GM23338 (cell line): Measurements from ENCODE around the gene CHRNA3. TPM values are rescaled to one million over a fixed set of nuclear protein-coding genes. Genes with fewer than 3 reads are reported as not detected.

ENCODE experiments used
- ATAC-seq: fragments of 200-7000 bp; cut with Tn5 transposase; 3 replicates; pipeline ENCODE4 v1.9.1; 2020
- DNase-seq: peaks from one replicate; pipeline ENCODE4 v3.0.0-alpha.2; 2015; ENCODE audit warnings: low spot score
- H2AFZ ChIP-seq: fragments of 200-600 bp; sonication (generic); 2 replicates; pipeline ENCODE4 v1.8.0; 2016; ENCODE audit warnings: antibody characterized with exemption, mild to moderate bottlenecking, moderate library complexity
- H3F3A ChIP-seq: fragments of 200-600 bp; sonication (generic); replicated peaks from 2 replicates; pipeline ENCODE4 v1.8.0; 2017; ENCODE audit warnings: antibody characterized with exemption, mixed run types, low read depth
- H3K27ac ChIP-seq: fragments of 200-600 bp; sonication (generic); 2 replicates; pipeline ENCODE4 v1.6.1; 2016; ENCODE audit warnings: low read depth
- H3K27me3 ChIP-seq: fragments of 200-600 bp; sonication (generic); 2 replicates; pipeline ENCODE4 v1.8.0; 2016; ENCODE audit warnings: mild to moderate bottlenecking, mixed run types, moderate library complexity; ENCODE audit not compliant: insufficient read depth
- H3K36me3 ChIP-seq: fragments of 200-600 bp; sonication (generic); 2 replicates; pipeline ENCODE4 v1.8.0; 2016; ENCODE audit warnings: mild to moderate bottlenecking; ENCODE audit not compliant: insufficient read depth
- H3K4me1 ChIP-seq: fragments of 200-600 bp; sonication (generic); 2 replicates; pipeline ENCODE4 v1.8.0; 2016; ENCODE audit warnings: mild to moderate bottlenecking, moderate library complexity; ENCODE audit not compliant: insufficient read depth
- H3K4me2 ChIP-seq: fragments of 200-600 bp; sonication (generic); 2 replicates; pipeline ENCODE4 v1.7.1; 2017; ENCODE audit warnings: mixed run types
- H3K4me3 ChIP-seq: fragments of 200-600 bp; sonication (generic); 2 replicates; pipeline ENCODE4 v1.6.1; 2016; ENCODE audit warnings: mixed run types
- H3K79me2 ChIP-seq: fragments of 200-600 bp; sonication (generic); replicated peaks from 2 replicates; pipeline ENCODE4 v1.8.0; 2017; ENCODE audit warnings: mild to moderate bottlenecking; ENCODE audit not compliant: insufficient read depth
- H3K9me2 ChIP-seq: fragments of 200-600 bp; sonication (generic); 2 replicates; pipeline ENCODE4 v1.8.0; 2017; ENCODE audit not compliant: insufficient read depth
- H4K20me1 ChIP-seq: fragments of 200-600 bp; sonication (generic); replicated peaks from 2 replicates; pipeline ENCODE4 v1.8.0; 2017; ENCODE audit warnings: mild to moderate bottlenecking; ENCODE audit not compliant: insufficient read depth
- H3K27ac Mint-ChIP-seq: 2 replicates; pipeline ENCODE4 v1.8.0; 2020; ENCODE audit warnings: inconsistent platforms, mild to moderate bottlenecking, moderate library complexity, mixed read lengths
- H3K27me3 Mint-ChIP-seq: 3 replicates; pipeline ENCODE4 v1.8.0; 2022; ENCODE audit warnings: low read depth, mild to moderate bottlenecking, moderate library complexity, mixed read lengths, inconsistent platforms; ENCODE audit not compliant: insufficient read depth, poor library complexity
- H3K36me3 Mint-ChIP-seq: 3 replicates; pipeline ENCODE4 v1.8.0; 2021; ENCODE audit warnings: low read depth, mild to moderate bottlenecking, inconsistent platforms, moderate library complexity, mixed read lengths
- H3K4me1 Mint-ChIP-seq: 3 replicates; pipeline ENCODE4 v1.8.0; 2020; ENCODE audit warnings: mild to moderate bottlenecking, inconsistent platforms, mixed read lengths
- H3K4me3 Mint-ChIP-seq: 3 replicates; pipeline ENCODE4 v1.8.0; 2021; ENCODE audit warnings: moderate library complexity, mild to moderate bottlenecking, inconsistent platforms, mixed read lengths
- H3K9me3 Mint-ChIP-seq: 3 replicates; pipeline ENCODE4 v1.8.0; 2020; ENCODE audit warnings: moderate library complexity, mild to moderate bottlenecking, inconsistent platforms, mixed read lengths
- CREB1 ChIP-seq: fragments of 250-450 bp; sonication (Bioruptor Pico); IDR thresholded peaks from 2 replicates; pipeline ENCODE4 v1.5.0; 2020; ENCODE audit warnings: low read depth, mild to moderate bottlenecking, moderate library complexity
- CTCF ChIP-seq, 2 experiments: fragments of 200-600 bp in 1 of 2; sonication (generic) in 1 of 2; conservative IDR thresholded peaks; 2 replicates each; pipeline versions ENCODE4 v1.5.1 to v1.6.1; 2016 to 2017; ENCODE audit warnings: antibody characterized with exemption in 2 of 2, low read depth in 2 of 2, mild to moderate bottlenecking in 2 of 2, moderate library complexity in 1 of 2
- EZH2phosphoT487 ChIP-seq: fragments of 200-600 bp; sonication (generic); IDR thresholded peaks from one replicate; pipeline ENCODE4 v1.8.1; 2018; ENCODE audit warnings: antibody characterized with exemption; ENCODE audit not compliant: unreplicated experiment
- JUNB ChIP-seq: IDR thresholded peaks from one replicate; pipeline ENCODE4 v1.6.1; 2016; ENCODE audit warnings: antibody characterized with exemption; ENCODE audit not compliant: unreplicated experiment
- NANOG ChIP-seq: IDR thresholded peaks from 2 replicates; pipeline ENCODE4 v1.6.1; 2016; ENCODE audit warnings: antibody characterized with exemption, borderline replicate concordance
- POLR2AphosphoS5 ChIP-seq: IDR thresholded peaks from 2 replicates; pipeline ENCODE4 v1.6.1; 2016; ENCODE audit warnings: antibody characterized with exemption, low read depth
- STAT1 ChIP-seq: IDR thresholded peaks from one replicate; pipeline ENCODE4 v1.6.1; 2016; ENCODE audit warnings: antibody characterized with exemption; ENCODE audit not compliant: unreplicated experiment
- ZNF114 ChIP-seq: fragments of 250-450 bp; sonication (Bioruptor Pico); IDR thresholded peaks from 2 replicates; pipeline ENCODE4 v1.5.0; 2020; ENCODE audit warnings: mild to moderate bottlenecking, moderate library complexity
- ZNF331 ChIP-seq: fragments of 250-450 bp; sonication (Bioruptor Pico); IDR thresholded peaks from 2 replicates; pipeline ENCODE4 v1.5.0; 2020; ENCODE audit warnings: low read depth, mild to moderate bottlenecking, moderate library complexity
- polyA plus RNA-seq: library from polyadenylated mRNA; unstranded; fragments of >200 nt; fragmentation: Nextera tagmentation; extraction: Ambion mirVana; gene quantifications from 2 replicates; pipeline ENCODE4 v1.2.1, GENCODE V29; 2016
- total RNA-seq: library from RNA; depleted of rRNA; stranded (reverse); fragments of >200 nt; shearing (Covaris generic); gene quantifications from 2 replicates; pipeline ENCODE4 v1.2.3, GENCODE V29; 2014
- TF ChIP-seq, protein P1 (sequence below): IDR thresholded peaks from one replicate; pipeline ENCODE4 v1.6.1; 2018; ENCODE audit warnings: antibody characterized with exemption; ENCODE audit not compliant: unreplicated experiment
- TF ChIP-seq, protein P2 (sequence below): fragments of 250-450 bp; sonication (Bioruptor Pico); IDR thresholded peaks from 2 replicates; pipeline ENCODE4 v1.5.0; 2020; ENCODE audit warnings: mild to moderate bottlenecking, moderate library complexity

The CHRNA3 gene
- total and polyA plus RNA-seq, 2 experiments from 2014 or later = 2.9 to 3.5 TPM

GRCh38 chr15:78641102-78641748 is 20.4 kb upstream of the CHRNA3 start, which contains the start of gene CHRNB4:
CHRNB4 (minus strand) TSS chr15:78641210; CDS start chr15:78641133, 77 bp downstream.
- peaks cover 12% of the 10 kb centered on the region for H3K4me1 ChIP-seq
- ATAC-seq = peak; percentile 81
- TF ChIP-seq ZNF331 (CRISPR knock-in tag) (no peak), CREB1 (0 out of 2 replicates have a peak, but pooled peaks have one; percentile 39), EZH2phosphoT487 (no peak), ZNF114 (CRISPR knock-in tag) (peak; percentile 31; the same call in 1 of the 2 replicates), NANOG (no peak), JUNB (no peak), POLR2AphosphoS5 (peak; percentile 66), STAT1 (no peak), CTCF (conservative IDR thresholded peaks at IDR 0.05; ENCODE audit: low read depth in 2 of 2) (peak; percentile 37 to 69; a peak in 3 of 4 replicates)
- TF ChIP-seq, protein P1, sequence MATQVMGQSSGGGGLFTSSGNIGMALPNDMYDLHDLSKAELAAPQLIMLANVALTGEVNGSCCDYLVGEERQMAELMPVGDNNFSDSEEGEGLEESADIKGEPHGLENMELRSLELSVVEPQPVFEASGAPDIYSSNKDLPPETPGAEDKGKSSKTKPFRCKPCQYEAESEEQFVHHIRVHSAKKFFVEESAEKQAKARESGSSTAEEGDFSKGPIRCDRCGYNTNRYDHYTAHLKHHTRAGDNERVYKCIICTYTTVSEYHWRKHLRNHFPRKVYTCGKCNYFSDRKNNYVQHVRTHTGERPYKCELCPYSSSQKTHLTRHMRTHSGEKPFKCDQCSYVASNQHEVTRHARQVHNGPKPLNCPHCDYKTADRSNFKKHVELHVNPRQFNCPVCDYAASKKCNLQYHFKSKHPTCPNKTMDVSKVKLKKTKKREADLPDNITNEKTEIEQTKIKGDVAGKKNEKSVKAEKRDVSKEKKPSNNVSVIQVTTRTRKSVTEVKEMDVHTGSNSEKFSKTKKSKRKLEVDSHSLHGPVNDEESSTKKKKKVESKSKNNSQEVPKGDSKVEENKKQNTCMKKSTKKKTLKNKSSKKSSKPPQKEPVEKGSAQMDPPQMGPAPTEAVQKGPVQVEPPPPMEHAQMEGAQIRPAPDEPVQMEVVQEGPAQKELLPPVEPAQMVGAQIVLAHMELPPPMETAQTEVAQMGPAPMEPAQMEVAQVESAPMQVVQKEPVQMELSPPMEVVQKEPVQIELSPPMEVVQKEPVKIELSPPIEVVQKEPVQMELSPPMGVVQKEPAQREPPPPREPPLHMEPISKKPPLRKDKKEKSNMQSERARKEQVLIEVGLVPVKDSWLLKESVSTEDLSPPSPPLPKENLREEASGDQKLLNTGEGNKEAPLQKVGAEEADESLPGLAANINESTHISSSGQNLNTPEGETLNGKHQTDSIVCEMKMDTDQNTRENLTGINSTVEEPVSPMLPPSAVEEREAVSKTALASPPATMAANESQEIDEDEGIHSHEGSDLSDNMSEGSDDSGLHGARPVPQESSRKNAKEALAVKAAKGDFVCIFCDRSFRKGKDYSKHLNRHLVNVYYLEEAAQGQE = no peak
- TF ChIP-seq, protein P2, sequence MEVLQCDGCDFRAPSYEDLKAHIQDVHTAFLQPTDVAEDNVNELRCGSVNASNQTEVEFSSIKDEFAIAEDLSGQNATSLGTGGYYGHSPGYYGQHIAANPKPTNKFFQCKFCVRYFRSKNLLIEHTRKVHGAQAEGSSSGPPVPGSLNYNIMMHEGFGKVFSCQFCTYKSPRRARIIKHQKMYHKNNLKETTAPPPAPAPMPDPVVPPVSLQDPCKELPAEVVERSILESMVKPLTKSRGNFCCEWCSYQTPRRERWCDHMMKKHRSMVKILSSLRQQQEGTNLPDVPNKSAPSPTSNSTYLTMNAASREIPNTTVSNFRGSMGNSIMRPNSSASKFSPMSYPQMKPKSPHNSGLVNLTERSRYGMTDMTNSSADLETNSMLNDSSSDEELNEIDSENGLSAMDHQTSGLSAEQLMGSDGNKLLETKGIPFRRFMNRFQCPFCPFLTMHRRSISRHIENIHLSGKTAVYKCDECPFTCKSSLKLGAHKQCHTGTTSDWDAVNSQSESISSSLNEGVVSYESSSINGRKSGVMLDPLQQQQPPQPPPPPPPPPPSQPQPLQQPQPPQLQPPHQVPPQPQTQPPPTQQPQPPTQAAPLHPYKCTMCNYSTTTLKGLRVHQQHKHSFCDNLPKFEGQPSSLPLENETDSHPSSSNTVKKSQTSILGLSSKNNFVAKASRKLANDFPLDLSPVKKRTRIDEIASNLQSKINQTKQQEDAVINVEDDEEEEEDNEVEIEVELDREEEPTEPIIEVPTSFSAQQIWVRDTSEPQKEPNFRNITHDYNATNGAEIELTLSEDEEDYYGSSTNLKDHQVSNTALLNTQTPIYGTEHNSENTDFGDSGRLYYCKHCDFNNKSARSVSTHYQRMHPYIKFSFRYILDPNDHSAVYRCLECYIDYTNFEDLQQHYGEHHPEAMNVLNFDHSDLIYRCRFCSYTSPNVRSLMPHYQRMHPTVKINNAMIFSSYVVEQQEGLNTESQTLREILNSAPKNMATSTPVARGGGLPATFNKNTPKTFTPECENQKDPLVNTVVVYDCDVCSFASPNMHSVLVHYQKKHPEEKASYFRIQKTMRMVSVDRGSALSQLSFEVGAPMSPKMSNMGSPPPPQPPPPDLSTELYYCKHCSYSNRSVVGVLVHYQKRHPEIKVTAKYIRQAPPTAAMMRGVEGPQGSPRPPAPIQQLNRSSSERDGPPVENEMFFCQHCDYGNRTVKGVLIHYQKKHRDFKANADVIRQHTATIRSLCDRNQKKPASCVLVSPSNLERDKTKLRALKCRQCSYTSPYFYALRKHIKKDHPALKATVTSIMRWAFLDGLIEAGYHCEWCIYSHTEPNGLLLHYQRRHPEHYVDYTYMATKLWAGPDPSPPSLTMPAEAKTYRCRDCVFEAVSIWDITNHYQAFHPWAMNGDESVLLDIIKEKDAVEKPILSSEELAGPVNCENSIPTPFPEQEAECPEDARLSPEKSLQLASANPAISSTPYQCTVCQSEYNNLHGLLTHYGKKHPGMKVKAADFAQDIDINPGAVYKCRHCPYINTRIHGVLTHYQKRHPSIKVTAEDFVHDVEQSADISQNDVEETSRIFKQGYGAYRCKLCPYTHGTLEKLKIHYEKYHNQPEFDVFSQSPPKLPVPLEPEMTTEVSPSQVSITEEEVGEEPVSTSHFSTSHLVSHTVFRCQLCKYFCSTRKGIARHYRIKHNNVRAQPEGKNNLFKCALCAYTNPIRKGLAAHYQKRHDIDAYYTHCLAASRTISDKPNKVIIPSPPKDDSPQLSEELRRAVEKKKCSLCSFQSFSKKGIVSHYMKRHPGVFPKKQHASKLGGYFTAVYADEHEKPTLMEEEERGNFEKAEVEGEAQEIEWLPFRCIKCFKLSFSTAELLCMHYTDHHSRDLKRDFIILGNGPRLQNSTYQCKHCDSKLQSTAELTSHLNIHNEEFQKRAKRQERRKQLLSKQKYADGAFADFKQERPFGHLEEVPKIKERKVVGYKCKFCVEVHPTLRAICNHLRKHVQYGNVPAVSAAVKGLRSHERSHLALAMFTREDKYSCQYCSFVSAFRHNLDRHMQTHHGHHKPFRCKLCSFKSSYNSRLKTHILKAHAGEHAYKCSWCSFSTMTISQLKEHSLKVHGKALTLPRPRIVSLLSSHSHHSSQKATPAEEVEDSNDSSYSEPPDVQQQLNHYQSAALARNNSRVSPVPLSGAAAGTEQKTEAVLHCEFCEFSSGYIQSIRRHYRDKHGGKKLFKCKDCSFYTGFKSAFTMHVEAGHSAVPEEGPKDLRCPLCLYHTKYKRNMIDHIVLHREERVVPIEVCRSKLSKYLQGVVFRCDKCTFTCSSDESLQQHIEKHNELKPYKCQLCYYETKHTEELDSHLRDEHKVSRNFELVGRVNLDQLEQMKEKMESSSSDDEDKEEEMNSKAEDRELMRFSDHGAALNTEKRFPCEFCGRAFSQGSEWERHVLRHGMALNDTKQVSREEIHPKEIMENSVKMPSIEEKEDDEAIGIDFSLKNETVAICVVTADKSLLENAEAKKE (CRISPR knock-in tag) = no peak
- peak within 1 kb of the TSS; percentile 42; the same call in 1 of the 2 replicates for H3K27ac ChIP-seq
- H3K4me3 Mint-ChIP-seq = peak within 1 kb of the TSS; percentile 83
- H3K27ac Mint-ChIP-seq = peak within 1 kb of the TSS; percentile 88; the same call in 1 of the 2 replicates
- no peaks in the 10 kb centered on the region; the same call in 2 of the 3 replicates for H3K9me3 Mint-ChIP-seq
- peaks cover 9% of the 10 kb centered on the region for H3K27me3 ChIP-seq
- H3K79me2 ChIP-seq = no peaks in the 10 kb centered on the region
- peaks cover 7% of the 10 kb centered on the region; the same call in 1 of the 2 replicates for H3F3A ChIP-seq
- H3K4me1 Mint-ChIP-seq = peaks cover 13% of the 10 kb centered on the region
- peak within 1 kb of the TSS; percentile 91 for H3K4me2 ChIP-seq
- H3K9me2 ChIP-seq = no peaks in the 10 kb centered on the region
- H2AFZ ChIP-seq = peak within 1 kb of the TSS; percentile 99
- peak; percentile 91 for DNase-seq
- H4K20me1 ChIP-seq = no peaks in the 10 kb centered on the region
- H3K4me3 ChIP-seq = peak within 1 kb of the TSS; percentile 88
- H3K36me3 Mint-ChIP-seq = no peaks in the 10 kb centered on the region; the same call in 2 of the 3 replicates
- no peaks in the 10 kb centered on the region for H3K36me3 ChIP-seq
- H3K27me3 Mint-ChIP-seq = peaks cover 15% of the 10 kb centered on the region
